PC-9 (cell line): ENCODE measurements around the gene CDIPT. TPM values are rescaled to one million over a fixed set of nuclear protein-coding genes. Genes with fewer than 3 reads are reported as not detected.

Experiments
- BruUV-seq: library from RNA; stranded (reverse); fragments of 400-500 nt; replicated peaks from 2 replicates; lab custom pipeline; 2021; lab: Mats Ljungman, UMichigan
- CTCF ChIA-PET: fragments of 300-600 bp; sonication (Branson Sonifier 250); formaldehyde crosslinking; loops from one replicate; lab custom pipeline; 2022; ENCODE audit warnings: antibody characterized with exemption; lab: Charles Lee
- POLR2A ChIA-PET: fragments of 300-600 bp; sonication (Branson Sonifier 250); formaldehyde crosslinking; loops from one replicate; lab custom pipeline; 2022; ENCODE audit warnings: antibody characterized with exemption; ENCODE audit not compliant: unreplicated experiment; lab: Charles Lee
- DNase-seq, 2 experiments: peaks; one replicate each; pipeline versions ENCODE4 v3.0.0 to v3.0.0-alpha.2; 2015 to 2022; ENCODE audit warnings: mixed read lengths in 1 of 2
- H2AFZ ChIP-seq: fragments of 200-600 bp; sonication (generic); 2 replicates; pipeline ENCODE4 v1.8.1; 2017; ENCODE audit warnings: antibody characterized with exemption
- H3F3A ChIP-seq: fragments of 200-600 bp; sonication (generic); 2 replicates; pipeline ENCODE4 v1.8.1; 2017; ENCODE audit warnings: antibody characterized with exemption, mild to moderate bottlenecking, low read depth; ENCODE audit not compliant: insufficient read depth
- H3K27ac ChIP-seq: fragments of 200-600 bp; sonication (generic); 2 replicates; pipeline ENCODE4 v1.6.1; 2016; ENCODE audit warnings: mixed run types
- H3K27me3 ChIP-seq: fragments of 200-600 bp; sonication (generic); 2 replicates; pipeline ENCODE4 v1.6.1; 2016; ENCODE audit warnings: low read depth, mixed run types; ENCODE audit not compliant: insufficient read depth
- H3K36me3 ChIP-seq: fragments of 200-600 bp; sonication (generic); 2 replicates; pipeline ENCODE4 v1.6.1; 2016; ENCODE audit warnings: low read depth, mixed run types
- H3K4me1 ChIP-seq: fragments of 200-600 bp; sonication (generic); replicated peaks from 2 replicates; pipeline ENCODE4 v1.6.1; 2016; ENCODE audit warnings: mixed run types; ENCODE audit not compliant: insufficient read depth
- H3K4me2 ChIP-seq: fragments of 200-600 bp; sonication (generic); 2 replicates; pipeline ENCODE4 v1.6.1; 2017; ENCODE audit warnings: mixed run types
- H3K4me3 ChIP-seq: fragments of 200-600 bp; sonication (generic); 2 replicates; pipeline ENCODE4 v1.6.1; 2016; ENCODE audit warnings: mixed run types
- H3K79me2 ChIP-seq: fragments of 200-600 bp; sonication (generic); 2 replicates; pipeline ENCODE4 v1.6.1; 2017; ENCODE audit warnings: low read depth, mixed run types
- H3K9me2 ChIP-seq: fragments of 200-600 bp; sonication (generic); 2 replicates; pipeline ENCODE4 v1.8.1; 2017; ENCODE audit warnings: mild to moderate bottlenecking; ENCODE audit not compliant: insufficient read depth
- H3K9me3 ChIP-seq: fragments of 200-600 bp; sonication (generic); 2 replicates; pipeline ENCODE4 v1.8.1; 2016; ENCODE audit warnings: low read depth; ENCODE audit not compliant: insufficient read depth
- H4K20me1 ChIP-seq: fragments of 200-600 bp; sonication (generic); 2 replicates; pipeline ENCODE4 v1.8.1; 2017; ENCODE audit not compliant: insufficient read depth
- CTCF ChIP-seq: fragments of 200-600 bp; sonication (generic); conservative IDR thresholded peaks from 2 replicates; pipeline ENCODE4 v1.6.1; 2017; ENCODE audit warnings: mixed run types, antibody characterized with exemption, mild to moderate bottlenecking, moderate library complexity
- EZH2 ChIP-seq: fragments of 200-600 bp; sonication (generic); IDR thresholded peaks from 2 replicates; pipeline ENCODE4 v1.8.0; 2017; ENCODE audit warnings: antibody characterized with exemption, low read depth
- intact Hi-C: fragments of 100-400 bp; cut with micrococcal nuclease; formaldehyde crosslinking; loops from one replicate; pipeline ENCODE4 v1.10.0; 2022; ENCODE audit not compliant: unreplicated experiment
- total RNA-seq: library from RNA; stranded (reverse); gene quantifications from 2 replicates; pipeline ENCODE4 v1.2.3, GENCODE V29; 2021

Gene CDIPT
- total RNA-seq, 1 experiment from 2014 or later = 90.6 TPM

GRCh38 chr16:29814592-29814991 is 48.4 kb downstream of the CDIPT start:
- Histone ChIP-seq H4K20me1 (no peaks in the 10 kb centered on the region), H3K27ac (no peak overlapping the region), H3K79me2 (peaks cover 21% of the 10 kb centered on the region), H3K9me2 (no peaks in the 10 kb centered on the region), H3K27me3 (no peaks in the 10 kb centered on the region), H3F3A (peaks cover 55% of the 10 kb centered on the region), H3K36me3 (no peaks in the 10 kb centered on the region), H2AFZ (no peak overlapping the region), H3K4me2 (peak overlapping the region; percentile 82; the same call in 1 of the 2 replicates), H3K4me1 (peaks cover 45% of the 10 kb centered on the region), H3K4me3 (no peak overlapping the region), H3K9me3 (no peaks in the 10 kb centered on the region)
- TF ChIP-seq CTCF (no peak), EZH2 (no peak)
- intact Hi-C loops = loop anchor here (10.0 kb wide), 1 partner anchor 220 kb away; no protein-coding TSS in a partner anchor
- ChIA-PET POLR2A (interaction anchor here (0.6 kb wide), 2 partner anchors 151 to 203 kb away, joined by 3 to 14 read pairs; no protein-coding TSS in a partner anchor), CTCF (interaction anchor here (0.6 kb wide), 1 partner anchor 37 kb away, joined by 9 read pairs; no protein-coding TSS in a partner anchor)
- no TSS peak for BruUV-seq
- no peak for DNase-seq

GRCh38 chr16:29813644-29814562 is 49.1 kb downstream of the CDIPT start:
- ChIA-PET CTCF (interaction anchor here (0.6 kb wide), 1 partner anchor 38 kb away, joined by 9 read pairs; no protein-coding TSS in a partner anchor), POLR2A (interaction anchor here (0.6 kb wide), 1 partner anchor 202 kb away, joined by 14 read pairs; no protein-coding TSS in a partner anchor)
- TF ChIP-seq CTCF (no peak), EZH2 (no peak)
- DNase-seq = no peak
- no TSS peak for BruUV-seq
- Histone ChIP-seq H3K36me3 (0 out of 2 replicates have a peak, but pooled peaks cover 2% of the 10 kb centered on the region), H3K9me3 (no peaks in the 10 kb centered on the region), H3K4me3 (no peak overlapping the region), H3K4me2 (no peak overlapping the region), H3K9me2 (no peaks in the 10 kb centered on the region), H3F3A (peaks cover 58% of the 10 kb centered on the region), H3K27me3 (no peaks in the 10 kb centered on the region), H2AFZ (no peak overlapping the region), H3K27ac (no peak overlapping the region), H3K4me1 (peaks cover 48% of the 10 kb centered on the region), H4K20me1 (0 out of 2 replicates have a peak, but pooled peaks cover 3% of the 10 kb centered on the region), H3K79me2 (peaks cover 28% of the 10 kb centered on the region)
- intact Hi-C loops = loop anchor here (10.0 kb wide), 1 partner anchor 219 kb away; no protein-coding TSS in a partner anchor

GRCh38 chr16:29812754-29813643 is 50.0 kb downstream of the CDIPT start:
- Histone ChIP-seq H3K9me2 (no peaks in the 10 kb centered on the region), H3F3A (peaks cover 58% of the 10 kb centered on the region), H3K27me3 (no peaks in the 10 kb centered on the region), H4K20me1 (peaks cover 10% of the 10 kb centered on the region; the same call in 1 of the 2 replicates), H3K79me2 (peaks cover 29% of the 10 kb centered on the region), H3K27ac (no peak overlapping the region), H3K4me3 (no peak overlapping the region), H3K36me3 (0 out of 2 replicates have a peak, but pooled peaks cover 9% of the 10 kb centered on the region), H3K4me2 (peak overlapping the region; percentile 91), H3K9me3 (no peaks in the 10 kb centered on the region), H3K4me1 (peaks cover 54% of the 10 kb centered on the region), H2AFZ (no peak overlapping the region)
- CTCF ChIA-PET = no interaction called here
- intact Hi-C loops = loop anchor here (10.0 kb wide), 1 partner anchor 218 kb away; no protein-coding TSS in a partner anchor
- POLR2A ChIA-PET = interaction anchor here (0.6 kb wide), 1 partner anchor 11 kb away, joined by 4 read pairs; no protein-coding TSS in a partner anchor
- TF ChIP-seq CTCF (no peak), EZH2 (no peak)
- no TSS peak for BruUV-seq
- no peak for DNase-seq
